HL-60 (cell line): ENCODE measurements around the gene TMEM165.
A peak's percentile ranks its signal among the peaks of the same experiment; 100 is the strongest.

Experiments used
- DNase-seq, 2 experiments: peaks; one replicate each; pipeline ENCODE4 v3.0.0-alpha.2; 2010 to 2020; ENCODE audit warnings: low read depth in 1 of 2, low spot score in 1 of 2
- H3K27ac ChIP-seq: fragments of 250-450 bp; sonication (Bioruptor Pico); replicated peaks from 2 replicates; pipeline ENCODE4 v1.5.1; 2020; ENCODE audit warnings: mild to moderate bottlenecking, moderate library complexity
- H3K27me3 ChIP-seq: fragments of 250-450 bp; sonication (Bioruptor Pico); 2 replicates; pipeline ENCODE4 v1.5.1; 2021; ENCODE audit warnings: mild to moderate bottlenecking, moderate library complexity; ENCODE audit not compliant: insufficient read depth, poor library complexity, severe bottlenecking
- H3K4me3 ChIP-seq: replicated peaks from 2 replicates; pipeline ENCODE4 v1.5.1; 2011; ENCODE audit warnings: mild to moderate bottlenecking, control low read depth, low read length; ENCODE audit not compliant: insufficient read depth
- GABPA ChIP-seq: IDR thresholded peaks from 2 replicates; pipeline ENCODE4 v1.6.1; 2012; ENCODE audit warnings: low read depth
- POLR2AphosphoS5 ChIP-seq: IDR thresholded peaks from 2 replicates; pipeline ENCODE4 v1.6.1; 2012; ENCODE audit warnings: low read depth
- SPI1 ChIP-seq: IDR thresholded peaks from 2 replicates; pipeline ENCODE4 v1.6.1; 2012; ENCODE audit warnings: low read depth, mild to moderate bottlenecking, borderline replicate concordance
- TF ChIP-seq, protein P1 (sequence below): IDR thresholded peaks from 2 replicates; pipeline ENCODE4 v1.6.1; 2012; ENCODE audit warnings: low read depth; ENCODE audit not compliant: insufficient replicate concordance
- TF ChIP-seq, protein P2 (sequence below): IDR thresholded peaks from one replicate; pipeline ENCODE4 v1.5.1; 2011; ENCODE audit warnings: low read length, control low read depth, inconsistent platforms; ENCODE audit not compliant: insufficient read depth

TMEM165 gene

DNA sequence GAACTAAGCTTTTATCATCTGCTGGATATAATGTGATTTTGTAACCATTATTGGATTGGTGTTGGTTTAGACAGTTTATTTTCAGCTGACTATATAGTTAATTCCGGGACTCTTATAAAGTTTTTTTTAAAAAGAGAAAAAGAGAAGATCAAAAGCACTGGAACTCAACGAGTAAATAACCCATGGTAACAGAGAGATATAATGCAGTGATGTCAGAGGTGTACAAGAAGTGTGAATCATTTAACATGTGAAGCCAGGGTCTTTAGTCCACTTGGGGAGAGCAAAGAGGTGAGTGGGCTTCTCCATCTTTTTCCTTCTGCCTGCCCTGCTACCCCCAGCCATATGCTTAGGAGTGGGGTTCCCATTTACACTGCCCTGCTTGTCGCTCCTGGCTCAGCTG lies 3.2 kb downstream of the TMEM165 start:
- DNase-seq, result no peak
- H3K27ac ChIP-seq, result no peak overlapping the region
- H3K27me3 ChIP-seq, result no peaks in the 10 kb centered on the region

DNA sequence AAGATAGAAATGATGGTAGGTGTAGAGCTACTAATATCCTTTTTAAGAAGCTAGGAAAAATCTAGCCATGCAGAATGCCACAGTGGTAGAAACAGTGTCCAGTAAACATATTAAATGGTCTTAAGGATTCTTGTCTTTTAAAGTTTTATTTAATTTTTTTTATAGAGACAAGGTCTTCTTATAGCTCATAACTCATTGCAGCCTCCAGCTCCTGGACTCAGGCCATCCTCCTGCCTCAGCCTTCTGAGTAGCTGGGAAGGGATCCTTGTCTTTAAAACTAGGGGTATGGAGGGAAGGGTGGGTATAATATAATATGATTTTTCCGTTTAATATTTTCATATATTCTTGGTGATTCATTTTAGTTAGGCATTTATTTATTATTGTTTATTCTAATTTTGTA lies 3.8 kb downstream of the TMEM165 start:
- Histone ChIP-seq H3K27ac (no peak overlapping the region), H3K27me3 (no peaks in the 10 kb centered on the region), H3K4me3 (no peak overlapping the region)
- TF ChIP-seq GABPA (no peak), POLR2AphosphoS5 (no peak), SPI1 (no peak)
- TF ChIP-seq, protein P1, sequence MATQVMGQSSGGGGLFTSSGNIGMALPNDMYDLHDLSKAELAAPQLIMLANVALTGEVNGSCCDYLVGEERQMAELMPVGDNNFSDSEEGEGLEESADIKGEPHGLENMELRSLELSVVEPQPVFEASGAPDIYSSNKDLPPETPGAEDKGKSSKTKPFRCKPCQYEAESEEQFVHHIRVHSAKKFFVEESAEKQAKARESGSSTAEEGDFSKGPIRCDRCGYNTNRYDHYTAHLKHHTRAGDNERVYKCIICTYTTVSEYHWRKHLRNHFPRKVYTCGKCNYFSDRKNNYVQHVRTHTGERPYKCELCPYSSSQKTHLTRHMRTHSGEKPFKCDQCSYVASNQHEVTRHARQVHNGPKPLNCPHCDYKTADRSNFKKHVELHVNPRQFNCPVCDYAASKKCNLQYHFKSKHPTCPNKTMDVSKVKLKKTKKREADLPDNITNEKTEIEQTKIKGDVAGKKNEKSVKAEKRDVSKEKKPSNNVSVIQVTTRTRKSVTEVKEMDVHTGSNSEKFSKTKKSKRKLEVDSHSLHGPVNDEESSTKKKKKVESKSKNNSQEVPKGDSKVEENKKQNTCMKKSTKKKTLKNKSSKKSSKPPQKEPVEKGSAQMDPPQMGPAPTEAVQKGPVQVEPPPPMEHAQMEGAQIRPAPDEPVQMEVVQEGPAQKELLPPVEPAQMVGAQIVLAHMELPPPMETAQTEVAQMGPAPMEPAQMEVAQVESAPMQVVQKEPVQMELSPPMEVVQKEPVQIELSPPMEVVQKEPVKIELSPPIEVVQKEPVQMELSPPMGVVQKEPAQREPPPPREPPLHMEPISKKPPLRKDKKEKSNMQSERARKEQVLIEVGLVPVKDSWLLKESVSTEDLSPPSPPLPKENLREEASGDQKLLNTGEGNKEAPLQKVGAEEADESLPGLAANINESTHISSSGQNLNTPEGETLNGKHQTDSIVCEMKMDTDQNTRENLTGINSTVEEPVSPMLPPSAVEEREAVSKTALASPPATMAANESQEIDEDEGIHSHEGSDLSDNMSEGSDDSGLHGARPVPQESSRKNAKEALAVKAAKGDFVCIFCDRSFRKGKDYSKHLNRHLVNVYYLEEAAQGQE, result no peak
- TF ChIP-seq, protein P2, sequence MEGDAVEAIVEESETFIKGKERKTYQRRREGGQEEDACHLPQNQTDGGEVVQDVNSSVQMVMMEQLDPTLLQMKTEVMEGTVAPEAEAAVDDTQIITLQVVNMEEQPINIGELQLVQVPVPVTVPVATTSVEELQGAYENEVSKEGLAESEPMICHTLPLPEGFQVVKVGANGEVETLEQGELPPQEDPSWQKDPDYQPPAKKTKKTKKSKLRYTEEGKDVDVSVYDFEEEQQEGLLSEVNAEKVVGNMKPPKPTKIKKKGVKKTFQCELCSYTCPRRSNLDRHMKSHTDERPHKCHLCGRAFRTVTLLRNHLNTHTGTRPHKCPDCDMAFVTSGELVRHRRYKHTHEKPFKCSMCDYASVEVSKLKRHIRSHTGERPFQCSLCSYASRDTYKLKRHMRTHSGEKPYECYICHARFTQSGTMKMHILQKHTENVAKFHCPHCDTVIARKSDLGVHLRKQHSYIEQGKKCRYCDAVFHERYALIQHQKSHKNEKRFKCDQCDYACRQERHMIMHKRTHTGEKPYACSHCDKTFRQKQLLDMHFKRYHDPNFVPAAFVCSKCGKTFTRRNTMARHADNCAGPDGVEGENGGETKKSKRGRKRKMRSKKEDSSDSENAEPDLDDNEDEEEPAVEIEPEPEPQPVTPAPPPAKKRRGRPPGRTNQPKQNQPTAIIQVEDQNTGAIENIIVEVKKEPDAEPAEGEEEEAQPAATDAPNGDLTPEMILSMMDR, result no peak
- DNase-seq, result no peak

More for the DNA sequence above, 3.2 kb downstream of the TMEM165 start:
- no peak for TF ChIP-seq SPI1
- TF ChIP-seq, protein P2, result no peak
- TF ChIP-seq GABPA, result no peak
- TF ChIP-seq, protein P1, result no peak
- no peak for TF ChIP-seq POLR2AphosphoS5
- H3K4me3 ChIP-seq, result peak overlapping the region; percentile 87

DNA sequence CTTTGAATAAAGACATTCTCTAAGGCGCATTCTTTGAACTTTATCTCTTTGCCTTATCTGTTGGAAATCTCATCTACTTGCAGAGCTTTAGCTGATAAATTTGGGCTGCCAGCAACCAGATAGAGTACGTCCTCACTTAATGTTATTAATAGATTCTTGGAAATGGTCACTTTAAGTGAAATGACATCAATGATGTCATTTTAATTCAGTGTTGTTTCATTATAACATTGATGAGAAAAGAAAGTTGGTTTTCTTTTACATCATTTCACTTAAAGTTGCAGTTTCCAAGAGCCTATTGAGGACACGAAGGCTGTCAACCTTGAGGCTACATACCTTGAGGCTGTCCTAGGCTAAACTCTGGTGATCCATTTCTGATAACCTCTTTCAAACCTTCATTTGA lies 9.3 kb downstream of the TMEM165 start:
- Histone ChIP-seq H3K27me3 (no peaks in the 10 kb centered on the region), H3K27ac (no peak overlapping the region), H3K4me3 (no peak overlapping the region)
- TF ChIP-seq SPI1 (no peak), POLR2AphosphoS5 (no peak), GABPA (no peak)
- TF ChIP-seq, protein P2, result no peak
- TF ChIP-seq, protein P1, result no peak
- no peak for DNase-seq
